Measurements from ENCODE around the gene S100A3.
"Not testable (repeated sequence)": the region's sequence is repeated elsewhere in the genome, so short reads cannot be mapped to it uniquely, and the experiment has no call there.

Gene S100A3

DNA sequence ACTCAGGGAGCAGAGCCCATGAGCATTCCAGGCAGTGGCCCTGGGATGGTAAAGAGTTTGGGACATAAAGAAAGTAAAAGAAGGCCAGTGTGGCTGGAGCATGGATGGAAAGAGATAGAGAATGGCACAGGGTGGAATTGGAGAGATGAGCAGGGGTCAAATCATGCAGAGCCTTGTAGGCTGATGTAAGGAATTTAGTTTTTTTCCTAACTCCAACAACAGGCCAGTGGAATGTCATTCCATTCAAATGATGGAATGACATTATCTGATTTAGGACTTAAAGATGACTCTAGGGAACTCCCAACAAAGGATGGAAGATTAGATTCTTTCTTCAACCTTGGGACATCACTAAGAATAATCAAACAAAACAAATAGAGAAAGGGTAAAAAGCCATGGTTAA is 29.4 kb upstream of the S100A3 start:
- no peak overlapping the region for H2AFZ ChIP-seq (ENCODE audit: low read depth, low read length)
- no peak overlapping the region for H3K4me3 ChIP-seq (ENCODE audit: low read length)
- no peak overlapping the region for H3K4me2 ChIP-seq (ENCODE audit: low read length)
- TF ChIP-seq, protein P1, sequence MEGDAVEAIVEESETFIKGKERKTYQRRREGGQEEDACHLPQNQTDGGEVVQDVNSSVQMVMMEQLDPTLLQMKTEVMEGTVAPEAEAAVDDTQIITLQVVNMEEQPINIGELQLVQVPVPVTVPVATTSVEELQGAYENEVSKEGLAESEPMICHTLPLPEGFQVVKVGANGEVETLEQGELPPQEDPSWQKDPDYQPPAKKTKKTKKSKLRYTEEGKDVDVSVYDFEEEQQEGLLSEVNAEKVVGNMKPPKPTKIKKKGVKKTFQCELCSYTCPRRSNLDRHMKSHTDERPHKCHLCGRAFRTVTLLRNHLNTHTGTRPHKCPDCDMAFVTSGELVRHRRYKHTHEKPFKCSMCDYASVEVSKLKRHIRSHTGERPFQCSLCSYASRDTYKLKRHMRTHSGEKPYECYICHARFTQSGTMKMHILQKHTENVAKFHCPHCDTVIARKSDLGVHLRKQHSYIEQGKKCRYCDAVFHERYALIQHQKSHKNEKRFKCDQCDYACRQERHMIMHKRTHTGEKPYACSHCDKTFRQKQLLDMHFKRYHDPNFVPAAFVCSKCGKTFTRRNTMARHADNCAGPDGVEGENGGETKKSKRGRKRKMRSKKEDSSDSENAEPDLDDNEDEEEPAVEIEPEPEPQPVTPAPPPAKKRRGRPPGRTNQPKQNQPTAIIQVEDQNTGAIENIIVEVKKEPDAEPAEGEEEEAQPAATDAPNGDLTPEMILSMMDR (IDR thresholded peaks at IDR 0.05; ENCODE audit: low read depth, low read length), result no peak
- TF ChIP-seq EZH2phosphoT487 (IDR thresholded peaks at IDR 0.05; ENCODE audit: low read depth), result no peak
- H3K9ac ChIP-seq (ENCODE audit: low read length), result no peak overlapping the region
- peaks cover 15% of the 10 kb centered on the region for H3K4me1 ChIP-seq (ENCODE audit: low read length)
- H3K9me3 ChIP-seq (ENCODE audit: insufficient read depth, low read length), result no peaks in the 10 kb centered on the region
- no peaks in the 10 kb centered on the region for H3K36me3 ChIP-seq (replicated peaks; ENCODE audit: low read depth, low read length)
- H3K27ac ChIP-seq (ENCODE audit: low read length), result no peak overlapping the region
- H3K79me2 ChIP-seq (ENCODE audit: low read length), result no peaks in the 10 kb centered on the region
- no peaks in the 10 kb centered on the region for H4K20me1 ChIP-seq (ENCODE audit: insufficient read depth, low read length)
- H3K27me3 ChIP-seq (ENCODE audit: low read depth, low read length), result no peaks in the 10 kb centered on the region

- Histone ChIP-seq H3K4me1 (ENCODE audit: low read length) (peaks cover 23% of the 10 kb centered on the region), H3K27me3 (ENCODE audit: low read depth, low read length) (no peaks in the 10 kb centered on the region), H3K4me2 (ENCODE audit: low read length) (peak overlapping the region; percentile 68), H2AFZ (ENCODE audit: low read depth, low read length) (peak overlapping the region; percentile 73), H4K20me1 (ENCODE audit: insufficient read depth, low read length) (no peaks in the 10 kb centered on the region), H3K9ac (ENCODE audit: low read length) (peak overlapping the region; percentile 34), H3K9me3 (ENCODE audit: insufficient read depth, low read length) (no peaks in the 10 kb centered on the region), H3K27ac (ENCODE audit: low read length) (no peak overlapping the region), H3K4me3 (ENCODE audit: low read length) (peak overlapping the region; percentile 57), H3K79me2 (ENCODE audit: low read length) (no peaks in the 10 kb centered on the region), H3K36me3 (replicated peaks; ENCODE audit: low read depth, low read length) (no peaks in the 10 kb centered on the region)
- no peak for TF ChIP-seq EZH2phosphoT487 (IDR thresholded peaks at IDR 0.05; ENCODE audit: low read depth)
Measured at GRCh38 chr1:153577624-153578051, 28.6 kb upstream of the S100A3 start.

GRCh38 chr1:153577138-153577537 is 28.1 kb upstream of the S100A3 start:
- Histone ChIP-seq H3K79me2 (ENCODE audit: low read length) (no peaks in the 10 kb centered on the region), H3K36me3 (replicated peaks; ENCODE audit: low read depth, low read length) (no peaks in the 10 kb centered on the region), H4K20me1 (ENCODE audit: insufficient read depth, low read length) (no peaks in the 10 kb centered on the region), H3K9ac (ENCODE audit: low read length) (peak overlapping the region; percentile 34), H3K4me1 (ENCODE audit: low read length) (peaks cover 28% of the 10 kb centered on the region), H3K4me2 (ENCODE audit: low read length) (peak overlapping the region; percentile 68), H3K4me3 (ENCODE audit: low read length) (peak overlapping the region; percentile 57), H3K9me3 (ENCODE audit: insufficient read depth, low read length) (no peaks in the 10 kb centered on the region), H3K27me3 (ENCODE audit: low read depth, low read length) (no peaks in the 10 kb centered on the region), H2AFZ (ENCODE audit: low read depth, low read length) (peak overlapping the region; percentile 73), H3K27ac (ENCODE audit: low read length) (no peak overlapping the region)
- no peak for TF ChIP-seq EZH2phosphoT487 (IDR thresholded peaks at IDR 0.05; ENCODE audit: low read depth)
- TF ChIP-seq, protein P1 (IDR thresholded peaks at IDR 0.05; ENCODE audit: low read depth, low read length), result no peak

DNA sequence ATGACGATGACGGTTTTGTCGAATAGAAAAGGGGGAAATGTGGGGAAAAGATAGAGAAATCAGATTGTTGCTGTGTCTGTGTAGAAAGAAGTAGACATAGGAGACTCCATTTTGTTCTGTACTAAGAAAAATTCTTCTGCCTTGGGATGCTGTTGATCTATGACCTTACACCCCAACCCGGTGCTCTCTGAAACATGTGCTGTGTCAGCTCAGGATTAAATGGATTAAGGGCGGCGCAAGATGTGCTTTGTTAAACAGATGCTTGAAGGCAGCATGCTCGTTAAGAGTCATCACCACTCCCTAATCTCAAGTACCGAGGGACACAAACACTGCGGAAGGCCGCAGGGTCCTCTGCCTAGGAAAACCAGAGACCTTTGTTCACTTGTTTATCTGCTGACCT is 26.4 kb upstream of the S100A3 start:
- H3K9ac ChIP-seq (ENCODE audit: low read length); H2AFZ ChIP-seq (ENCODE audit: low read depth, low read length); H4K20me1 ChIP-seq (ENCODE audit: insufficient read depth, low read length); H3K27me3 ChIP-seq (ENCODE audit: low read depth, low read length); H3K4me2 ChIP-seq (ENCODE audit: low read length); H3K36me3 ChIP-seq (replicated peaks; ENCODE audit: low read depth, low read length); H3K9me3 ChIP-seq (ENCODE audit: insufficient read depth, low read length); H3K4me3 ChIP-seq (ENCODE audit: low read length); H3K27ac ChIP-seq (ENCODE audit: low read length); H3K79me2 ChIP-seq (ENCODE audit: low read length): not testable (repeated sequence)
- H3K4me1 ChIP-seq (ENCODE audit: low read length), result peaks cover 31% of the 10 kb centered on the region

DNA sequence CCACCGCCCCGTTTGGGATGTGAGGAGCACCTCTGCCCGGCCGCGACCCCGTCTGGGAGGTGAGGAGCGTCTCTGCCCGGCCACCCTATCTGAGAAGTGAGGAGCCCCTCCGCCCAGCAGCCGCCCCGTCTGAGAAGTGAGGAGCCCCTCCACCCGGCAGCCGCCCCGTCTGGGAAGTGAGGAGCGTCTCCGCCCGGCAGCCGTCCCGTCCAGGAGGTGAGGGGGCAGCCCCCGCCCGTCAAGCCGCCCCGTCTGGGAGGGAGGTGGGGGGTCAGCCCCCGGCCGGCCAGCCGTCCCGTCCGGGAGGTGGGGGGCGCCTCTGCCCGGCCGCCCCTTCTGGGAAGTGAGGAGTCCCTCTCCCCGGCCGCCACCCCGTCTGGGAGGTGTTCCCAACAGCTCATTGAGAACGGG is 26.0 kb upstream of the S100A3 start:
- not testable (repeated sequence) for H3K27me3 ChIP-seq (ENCODE audit: low read depth, low read length); H3K4me3 ChIP-seq (ENCODE audit: low read length); H3K9me3 ChIP-seq (ENCODE audit: insufficient read depth, low read length); H3K36me3 ChIP-seq (replicated peaks; ENCODE audit: low read depth, low read length); H3K9ac ChIP-seq (ENCODE audit: low read length); H3K4me2 ChIP-seq (ENCODE audit: low read length); H4K20me1 ChIP-seq (ENCODE audit: insufficient read depth, low read length); H3K79me2 ChIP-seq (ENCODE audit: low read length); H3K27ac ChIP-seq (ENCODE audit: low read length); H2AFZ ChIP-seq (ENCODE audit: low read depth, low read length)
- peaks cover 31% of the 10 kb centered on the region for H3K4me1 ChIP-seq (ENCODE audit: low read length)
